HCT116 (cell line): Measurements from ENCODE around the gene PJA1. TPM values are rescaled to one million over a fixed set of nuclear protein-coding genes. Genes with fewer than 3 reads are reported as not detected.

ENCODE experiments used
- EGR1 ChIP-seq: IDR thresholded peaks from 2 replicates; pipeline ENCODE4 v1.6.1; 2012; ENCODE audit warnings: low read depth
- EZH2phosphoT487 ChIP-seq: fragments of 200-600 bp; IDR thresholded peaks from 2 replicates; pipeline ENCODE4 v1.6.1; 2018; ENCODE audit warnings: antibody characterized with exemption, borderline replicate concordance
- JUND ChIP-seq: IDR thresholded peaks from 2 replicates; pipeline ENCODE4 v1.6.1; 2012
- REST ChIP-seq: IDR thresholded peaks from 2 replicates; pipeline ENCODE4 v1.6.1; 2012; ENCODE audit warnings: low read depth
- SP1 ChIP-seq: IDR thresholded peaks from 2 replicates; pipeline ENCODE4 v1.6.1; 2012; ENCODE audit warnings: low read depth
- ZNF274 ChIP-seq: fragments of 200-500 bp; sonication (Bioruptor generic); IDR thresholded peaks from 2 replicates; pipeline ENCODE4 v1.6.1; 2014; ENCODE audit warnings: mild to moderate bottlenecking, low read depth, low read length, inconsistent platforms
- total RNA-seq: library from RNA; stranded (reverse); gene quantifications from one replicate; pipeline ENCODE4 v1.2.1, GENCODE V29; 2021; ENCODE audit not compliant: unreplicated experiment

PJA1 gene
- total RNA-seq, 1 experiment from 2014 or later: 15.7 TPM

- TF ChIP-seq SP1 (no peak), ZNF274 (no peak), EGR1 (no peak), JUND (no peak), REST (no peak), EZH2phosphoT487 (no peak)
- TF ChIP-seq, all 23 proteins: peak for 0
These were observed 51.5 kb downstream of the PJA1 start (continued) for GRCh38 chrX:69113723-69114122.
